ENCODE measurements around the gene ARHGEF25. TPM values are rescaled to one million over a fixed set of nuclear protein-coding genes. Genes with fewer than 3 reads are reported as not detected.
A peak's percentile ranks its signal among the peaks of the same experiment; 100 is the strongest.

The ARHGEF25 gene
- total and polyA plus RNA-seq, 12 donors = 5.0 to 49.2 (median 9.0) TPM

DNA sequence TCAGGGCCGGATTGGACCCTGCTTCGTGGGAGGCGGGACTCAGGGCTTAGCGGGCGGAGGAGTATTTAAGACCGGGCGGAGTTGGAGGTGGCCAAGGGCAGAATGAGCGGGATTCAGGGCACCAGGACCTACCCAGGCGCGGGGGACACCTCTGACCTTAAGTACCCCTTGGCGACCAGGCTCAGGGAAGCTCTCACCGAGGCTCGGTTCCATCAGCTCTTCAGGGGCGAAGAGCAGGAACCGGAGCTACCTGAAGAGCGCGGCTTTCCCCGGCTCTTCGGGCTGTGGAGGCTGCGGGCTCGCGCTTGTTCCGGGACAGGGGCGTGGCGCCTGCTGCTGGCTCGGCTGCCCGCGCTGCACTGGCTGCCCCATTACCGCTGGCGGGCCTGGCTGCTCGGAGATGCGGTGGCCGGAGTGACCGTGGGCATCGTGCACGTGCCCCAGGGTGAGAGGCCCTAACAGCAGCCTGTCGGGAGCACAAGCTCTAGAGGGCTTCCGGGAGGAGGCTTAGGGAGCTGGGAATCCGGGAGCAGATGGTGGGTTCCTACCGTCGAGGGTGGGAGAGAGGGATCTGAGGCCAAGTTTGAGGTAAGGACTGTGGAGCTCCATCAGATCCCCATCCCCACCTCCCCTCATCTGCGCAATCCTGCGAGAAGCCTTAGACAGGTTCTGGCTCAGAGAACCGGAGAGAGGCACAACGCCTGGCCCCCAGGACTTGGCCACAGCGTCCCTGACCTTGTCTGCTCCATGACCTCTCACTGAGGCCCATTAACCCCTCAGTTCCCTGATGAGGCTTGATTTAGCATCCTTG lies 8.4 kb downstream of the ARHGEF25 start:
- TF ChIP-seq, protein P1, sequence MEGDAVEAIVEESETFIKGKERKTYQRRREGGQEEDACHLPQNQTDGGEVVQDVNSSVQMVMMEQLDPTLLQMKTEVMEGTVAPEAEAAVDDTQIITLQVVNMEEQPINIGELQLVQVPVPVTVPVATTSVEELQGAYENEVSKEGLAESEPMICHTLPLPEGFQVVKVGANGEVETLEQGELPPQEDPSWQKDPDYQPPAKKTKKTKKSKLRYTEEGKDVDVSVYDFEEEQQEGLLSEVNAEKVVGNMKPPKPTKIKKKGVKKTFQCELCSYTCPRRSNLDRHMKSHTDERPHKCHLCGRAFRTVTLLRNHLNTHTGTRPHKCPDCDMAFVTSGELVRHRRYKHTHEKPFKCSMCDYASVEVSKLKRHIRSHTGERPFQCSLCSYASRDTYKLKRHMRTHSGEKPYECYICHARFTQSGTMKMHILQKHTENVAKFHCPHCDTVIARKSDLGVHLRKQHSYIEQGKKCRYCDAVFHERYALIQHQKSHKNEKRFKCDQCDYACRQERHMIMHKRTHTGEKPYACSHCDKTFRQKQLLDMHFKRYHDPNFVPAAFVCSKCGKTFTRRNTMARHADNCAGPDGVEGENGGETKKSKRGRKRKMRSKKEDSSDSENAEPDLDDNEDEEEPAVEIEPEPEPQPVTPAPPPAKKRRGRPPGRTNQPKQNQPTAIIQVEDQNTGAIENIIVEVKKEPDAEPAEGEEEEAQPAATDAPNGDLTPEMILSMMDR (IDR thresholded peaks at IDR 0.05) = no peak
- 33 to 48% methylated on average over 46 of the region's 46 CpGs for WGBS, 2 donors
- no peaks in the 10 kb centered on the region for H3K9me3 ChIP-seq
- H3K4me1 ChIP-seq = peaks cover 9 to 63% (median 29%) of the 10 kb centered on the region in 9 donors
- H3K27ac ChIP-seq = peak overlapping the region in 7 of 10 donors; percentile 41 to 81 (median 61)
- DNase-seq (peak; percentile 43 to 61), ATAC-seq (peak; percentile 9 to 53 (median 39))
- peaks cover 11 to 85% (median 49%) of the 10 kb centered on the region in 7 donors for H3K27me3 ChIP-seq
- peaks cover 0 to 24% (median 6%) of the 10 kb centered on the region in 9 donors for H3K36me3 ChIP-seq
- H3K4me3 ChIP-seq = peak overlapping the region; percentile 14 to 60 (median 44)
- intact Hi-C loops (cut with DNase I) = loop anchor here in 5 of 10 donors (2.0 to 10.0 kb wide), 4 partner anchors 37 to 165 kb away; partner anchors contain the start of genes GLI1 (in 1 of the 5) and INHBE (in 1 of the 5)

DNA sequence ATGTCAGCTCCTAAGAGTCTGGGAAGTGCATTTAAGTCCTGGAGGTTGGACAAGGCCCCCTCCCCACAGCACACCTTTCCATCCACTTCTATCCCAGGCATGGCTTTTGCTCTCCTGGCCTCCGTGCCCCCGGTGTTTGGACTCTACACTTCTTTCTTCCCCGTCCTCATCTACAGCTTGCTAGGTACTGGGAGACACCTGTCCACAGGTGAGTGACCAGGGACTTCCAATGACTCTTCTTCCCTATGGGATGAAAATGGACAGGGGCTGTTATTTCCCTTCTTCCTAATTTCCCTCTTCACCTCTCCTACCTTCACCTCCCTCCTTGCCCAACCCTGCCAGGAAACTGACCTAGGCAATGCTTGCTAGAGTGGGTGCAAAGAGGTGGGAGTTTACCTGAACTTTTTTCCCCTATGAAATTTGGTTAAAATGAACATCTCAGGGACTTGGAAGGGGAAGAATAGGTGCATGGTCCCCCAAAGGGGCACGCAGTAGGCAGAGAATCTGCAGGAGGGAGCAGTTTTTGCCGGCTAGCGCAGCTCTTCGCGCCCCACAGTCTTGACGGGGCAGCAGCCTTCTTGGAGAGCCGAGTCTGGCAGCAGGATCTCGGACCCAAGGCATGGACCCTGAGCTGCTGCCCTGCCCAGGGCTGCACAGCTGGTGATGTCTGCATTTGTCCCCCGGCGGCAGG lies 9.2 kb downstream of the ARHGEF25 start:
- H3K27ac ChIP-seq = peak overlapping the region in 3 of 10 donors; percentile 2 to 81 (median 75)
- 47 to 56% methylated on average over 13 of the region's 13 CpGs for WGBS, 2 donors
- H3K27me3 ChIP-seq = peaks cover 11 to 92% (median 54%) of the 10 kb centered on the region in 7 donors
- peaks cover 9 to 56% (median 28%) of the 10 kb centered on the region in 9 donors for H3K4me1 ChIP-seq
- H3K36me3 ChIP-seq = peaks cover 0 to 24% (median 4%) of the 10 kb centered on the region in 9 donors
- intact Hi-C loops (cut with DNase I) = loop anchor here in 5 of 10 donors (2.0 to 10.0 kb wide), 4 partner anchors 38 to 166 kb away; partner anchors contain the start of genes GLI1 (in 1 of the 5) and INHBE (in 1 of the 5)
- H3K4me3 ChIP-seq = peak overlapping the region; percentile 14 to 60 (median 52)
- H3K9me3 ChIP-seq = no peaks in the 10 kb centered on the region
- DNase-seq = no peak
- TF ChIP-seq, protein P1 (IDR thresholded peaks at IDR 0.05) = no peak
- ATAC-seq = no peak

DNA sequence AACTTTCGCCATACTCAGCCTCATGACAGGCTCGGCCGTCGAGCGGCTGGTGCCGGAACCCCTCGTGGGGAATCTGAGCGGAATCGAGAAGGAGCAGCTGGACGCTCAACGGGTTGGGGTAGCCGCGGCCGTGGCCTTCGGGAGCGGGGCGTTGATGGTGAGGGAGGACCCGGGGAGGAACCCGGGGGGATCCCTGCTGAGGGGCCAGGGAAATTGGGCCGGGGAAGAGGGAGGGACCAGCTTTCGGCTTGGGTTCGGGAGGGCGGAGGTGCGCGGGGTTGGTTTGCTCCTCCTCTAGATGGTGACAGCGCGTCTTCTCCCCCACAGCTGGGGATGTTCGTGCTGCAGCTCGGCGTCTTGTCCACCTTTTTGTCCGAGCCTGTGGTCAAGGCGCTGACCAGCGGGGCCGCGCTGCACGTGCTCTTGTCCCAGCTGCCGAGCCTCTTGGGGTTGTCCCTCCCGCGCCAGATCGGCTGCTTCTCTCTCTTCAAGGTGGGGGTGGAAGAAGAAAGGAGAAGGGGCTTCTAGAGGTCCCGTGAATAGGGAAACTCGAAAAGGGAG lies 9.8 kb downstream of the ARHGEF25 start:
- Histone ChIP-seq H3K36me3 (peaks cover 0 to 18% (median 0%) of the 10 kb centered on the region in 9 donors), H3K9me3 (no peaks in the 10 kb centered on the region), H3K27ac (peak overlapping the region in 3 of 10 donors; percentile 2 to 31 (median 11)), H3K4me3 (peak overlapping the region; percentile 4 to 60 (median 52)), H3K4me1 (peaks cover 9 to 51% (median 24%) of the 10 kb centered on the region in 9 donors), H3K27me3 (peaks cover 11 to 96% (median 60%) of the 10 kb centered on the region in 7 donors)
- ATAC-seq = peak in 7 of 8 donors; percentile 7 to 24 (median 14)
- TF ChIP-seq, protein P1 (IDR thresholded peaks at IDR 0.05) = no peak
- intact Hi-C loops (cut with DNase I) = loop anchor here in 7 of 10 donors (1.0 to 10.0 kb wide), 5 partner anchors 38 to 166 kb away; partner anchors contain the start of genes GLI1 (in 1 of the 7) and INHBE (in 1 of the 7)
- peak in 1 of 2 donors; percentile 38 for DNase-seq
- WGBS, 2 donors = 6 to 10% methylated on average over 42 of the region's 42 CpGs

Measured in heart right ventricle (tissue), 16 donors.